NT2/D1 (cell line): Measurements from ENCODE around the gene USP46.

ENCODE experiments used
- DNase-seq: peaks from one replicate; pipeline ENCODE4 v3.0.0-alpha.2; 2011; ENCODE audit warnings: low read depth, low spot score
- H3K27me3 ChIP-seq: 2 replicates; pipeline ENCODE4 v1.6.0; 2011; ENCODE audit warnings: mild to moderate bottlenecking; ENCODE audit not compliant: insufficient read length, insufficient read depth
- H3K36me3 ChIP-seq: 2 replicates; pipeline ENCODE4 v1.6.1; 2011; ENCODE audit warnings: mild to moderate bottlenecking, low read length, mixed read lengths; ENCODE audit not compliant: insufficient read depth, insufficient read length
- H3K4me1 ChIP-seq: 2 replicates; pipeline ENCODE4 v1.5.1; 2011; ENCODE audit not compliant: insufficient read depth, insufficient read length
- H3K4me3 ChIP-seq: 2 replicates; pipeline ENCODE4 v1.5.1; 2011; ENCODE audit warnings: low read depth; ENCODE audit not compliant: insufficient read length
- H3K9ac ChIP-seq: 2 replicates; pipeline ENCODE4 v1.6.0; 2011; ENCODE audit warnings: low read depth; ENCODE audit not compliant: insufficient read length
- H3K9me3 ChIP-seq: 2 replicates; pipeline ENCODE4 v1.5.1; 2011; ENCODE audit warnings: mild to moderate bottlenecking, low read length; ENCODE audit not compliant: insufficient read depth
- SUZ12 ChIP-seq: IDR thresholded peaks from 2 replicates; pipeline ENCODE4 v1.6.1; 2011; ENCODE audit not compliant: insufficient read length, insufficient read depth; ENCODE audit errors: extremely low read depth
- YY1 ChIP-seq: IDR thresholded peaks from 2 replicates; pipeline ENCODE4 v1.6.1; 2011; ENCODE audit not compliant: insufficient read length, insufficient read depth
- ZNF274 ChIP-seq: IDR thresholded peaks from 2 replicates; pipeline ENCODE4 v1.6.1; 2011; ENCODE audit warnings: mild to moderate bottlenecking, low read depth, low read length

The USP46 gene

DNA sequence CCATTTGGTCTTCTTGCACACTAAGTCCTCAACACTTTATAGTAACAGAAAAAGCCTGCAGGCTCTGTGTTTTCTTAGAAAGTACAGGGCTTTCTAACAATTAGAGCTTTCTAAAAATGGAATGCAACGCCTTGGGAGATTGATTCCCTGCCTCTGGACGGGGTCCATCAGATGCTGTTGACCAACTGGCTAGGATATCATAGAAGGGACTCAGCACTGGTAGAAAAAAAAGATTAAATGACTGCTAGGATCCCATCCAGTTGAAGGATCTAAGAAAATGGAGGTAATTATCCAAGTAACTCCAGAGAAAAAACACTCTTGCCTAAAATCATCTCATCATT is 39.5 kb downstream of the USP46 start:
- Histone ChIP-seq H3K9ac (no peak overlapping the region), H3K27me3 (no peaks in the 10 kb centered on the region), H3K4me1 (no peaks in the 10 kb centered on the region), H3K36me3 (peaks cover 10% of the 10 kb centered on the region), H3K4me3 (no peak overlapping the region), H3K9me3 (no peaks in the 10 kb centered on the region)
- no peak for DNase-seq
- TF ChIP-seq ZNF274 (no peak), YY1 (no peak), SUZ12 (no peak)

DNA sequence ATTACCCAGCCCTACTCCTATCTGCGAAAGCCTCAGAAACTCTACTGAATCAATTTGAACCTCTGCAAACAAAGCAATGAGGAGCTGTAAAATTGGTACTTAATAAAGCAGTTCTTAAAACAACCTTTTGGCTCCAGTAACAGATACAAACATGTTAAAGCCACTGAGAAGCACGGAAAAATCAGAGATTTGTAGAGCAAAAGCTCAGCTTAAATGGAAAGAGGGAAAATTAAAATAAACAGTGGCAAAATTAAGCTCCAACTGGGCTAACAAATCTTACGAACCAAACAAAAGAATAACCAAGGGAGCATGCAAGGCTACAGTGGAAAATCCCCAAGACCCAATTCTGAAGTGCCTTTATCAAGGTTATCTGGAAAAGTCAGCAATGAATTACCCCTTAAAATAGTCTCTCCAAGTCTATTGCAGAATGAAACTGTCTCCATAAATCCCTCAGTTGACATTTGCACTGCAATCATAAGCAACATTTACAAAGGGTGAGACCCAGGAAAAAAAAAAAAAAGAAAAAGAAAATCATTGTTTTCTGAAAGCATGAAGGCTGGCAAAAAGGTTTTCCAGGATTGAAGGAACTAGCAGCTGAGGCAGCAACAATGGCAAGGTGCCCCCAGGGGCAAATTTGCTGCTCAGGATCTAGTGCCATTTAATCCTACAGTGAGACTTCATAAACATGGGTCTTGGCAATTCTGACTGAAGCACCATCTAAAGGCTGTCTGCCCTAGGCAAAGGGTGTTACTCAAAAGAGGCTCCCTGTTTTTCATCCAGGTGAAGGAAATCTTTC is 40.1 kb downstream of the USP46 start:
- H3K36me3 ChIP-seq: peaks cover 10% of the 10 kb centered on the region

DNA sequence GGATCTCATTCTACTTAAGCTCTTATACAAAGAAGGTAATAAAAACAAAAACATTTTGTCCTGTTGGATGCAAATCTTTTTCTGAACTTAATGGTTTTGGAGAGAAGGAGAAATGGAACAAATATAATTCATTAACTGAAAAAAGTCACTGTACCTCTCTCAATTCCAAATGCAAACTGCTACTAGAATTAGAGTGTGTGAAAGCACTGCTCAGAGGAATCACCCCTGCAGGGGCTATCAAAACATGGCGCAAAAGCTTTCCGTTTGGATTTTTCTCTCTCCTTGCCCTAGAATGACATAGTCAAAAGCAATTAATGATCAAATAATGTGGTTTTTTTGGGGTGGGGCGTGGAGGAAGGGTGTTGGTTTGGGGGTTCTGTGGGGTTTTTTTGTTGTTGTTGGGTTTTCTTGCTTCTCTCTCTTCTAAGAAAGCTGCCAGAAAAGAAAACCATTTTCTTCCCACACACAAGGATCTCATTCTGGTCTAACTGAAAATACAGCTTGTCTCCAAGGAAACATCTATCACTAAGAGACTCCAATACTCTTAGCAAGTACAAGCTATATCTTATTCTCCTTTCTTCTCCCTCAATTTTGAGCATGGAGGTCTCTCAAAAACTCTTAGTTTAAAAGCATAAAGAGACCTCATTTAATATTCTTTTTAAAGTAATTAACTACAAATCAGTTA is 41.6 kb downstream of the USP46 start:
- no peak for TF ChIP-seq YY1
- no peak for TF ChIP-seq SUZ12
- TF ChIP-seq ZNF274: no peak
- DNase-seq: no peak
- no peaks in the 10 kb centered on the region for H3K27me3 ChIP-seq
- no peak overlapping the region for H3K9ac ChIP-seq
- peaks cover 9% of the 10 kb centered on the region for H3K36me3 ChIP-seq
- peaks cover under 1% of the 10 kb centered on the region for H3K4me1 ChIP-seq
- H3K4me3 ChIP-seq: no peak overlapping the region
- no peaks in the 10 kb centered on the region for H3K9me3 ChIP-seq

More for the DNA sequence above, 40.1 kb downstream of the USP46 start:
- H3K9me3 ChIP-seq: no peaks in the 10 kb centered on the region
- no peaks in the 10 kb centered on the region for H3K27me3 ChIP-seq
- H3K4me1 ChIP-seq: no peaks in the 10 kb centered on the region
- TF ChIP-seq YY1: no peak
- TF ChIP-seq ZNF274: no peak
- no peak for TF ChIP-seq SUZ12
- DNase-seq: no peak
- H3K9ac ChIP-seq: no peak overlapping the region
- no peak overlapping the region for H3K4me3 ChIP-seq

DNA sequence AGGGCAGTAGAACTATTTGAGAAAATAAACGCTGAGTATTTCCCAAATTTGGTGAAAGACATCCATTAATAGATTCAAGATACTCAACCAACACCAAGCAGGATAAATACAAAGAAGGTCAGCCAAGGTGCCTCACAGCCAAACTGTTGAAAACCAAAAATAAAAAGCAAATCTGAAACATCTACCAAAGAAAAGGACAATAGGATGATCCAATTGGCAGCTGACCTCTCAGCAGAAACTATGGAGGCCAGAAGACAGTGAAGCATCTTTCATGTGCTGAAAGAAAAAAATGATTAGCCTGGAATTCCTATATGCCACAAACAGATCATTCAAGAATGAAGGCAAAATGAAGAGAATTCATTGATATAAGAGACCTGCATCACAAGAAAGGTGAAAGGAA is 44.9 kb downstream of the USP46 start:
- H3K27me3 ChIP-seq: no peaks in the 10 kb centered on the region
- TF ChIP-seq ZNF274: no peak
- no peak for TF ChIP-seq SUZ12
- H3K4me3 ChIP-seq: no peak overlapping the region
- peaks cover 3% of the 10 kb centered on the region for H3K4me1 ChIP-seq
- no peak for DNase-seq
- H3K9ac ChIP-seq: no peak overlapping the region
- peaks cover 27% of the 10 kb centered on the region for H3K36me3 ChIP-seq
- no peaks in the 10 kb centered on the region for H3K9me3 ChIP-seq

DNA sequence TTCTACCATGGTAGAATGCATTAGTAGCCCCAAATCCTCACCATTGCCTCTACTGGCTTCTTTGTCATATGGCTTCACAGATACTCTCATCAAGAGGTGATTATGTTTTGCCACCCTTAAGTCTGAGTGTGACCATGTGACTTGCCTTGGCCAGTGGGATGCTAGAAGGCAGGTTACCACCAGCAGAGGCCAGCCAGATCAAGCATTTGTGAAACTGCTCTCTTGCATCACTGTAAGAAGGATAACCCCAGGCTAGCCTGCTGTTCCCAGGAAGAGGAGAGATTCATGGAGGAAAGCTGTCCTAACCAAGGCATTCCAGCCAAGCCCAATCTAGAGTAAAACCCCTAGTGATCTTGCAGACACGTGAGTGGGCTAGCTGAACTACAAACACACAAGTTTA is 46.8 kb downstream of the USP46 start:
- Histone ChIP-seq H3K4me1 (peaks cover 3% of the 10 kb centered on the region), H3K9me3 (no peaks in the 10 kb centered on the region), H3K4me3 (no peak overlapping the region), H3K9ac (no peak overlapping the region), H3K36me3 (peaks cover 35% of the 10 kb centered on the region), H3K27me3 (no peaks in the 10 kb centered on the region)
- DNase-seq: no peak
- no peak for TF ChIP-seq YY1
- TF ChIP-seq SUZ12: no peak
- no peak for TF ChIP-seq ZNF274

DNA sequence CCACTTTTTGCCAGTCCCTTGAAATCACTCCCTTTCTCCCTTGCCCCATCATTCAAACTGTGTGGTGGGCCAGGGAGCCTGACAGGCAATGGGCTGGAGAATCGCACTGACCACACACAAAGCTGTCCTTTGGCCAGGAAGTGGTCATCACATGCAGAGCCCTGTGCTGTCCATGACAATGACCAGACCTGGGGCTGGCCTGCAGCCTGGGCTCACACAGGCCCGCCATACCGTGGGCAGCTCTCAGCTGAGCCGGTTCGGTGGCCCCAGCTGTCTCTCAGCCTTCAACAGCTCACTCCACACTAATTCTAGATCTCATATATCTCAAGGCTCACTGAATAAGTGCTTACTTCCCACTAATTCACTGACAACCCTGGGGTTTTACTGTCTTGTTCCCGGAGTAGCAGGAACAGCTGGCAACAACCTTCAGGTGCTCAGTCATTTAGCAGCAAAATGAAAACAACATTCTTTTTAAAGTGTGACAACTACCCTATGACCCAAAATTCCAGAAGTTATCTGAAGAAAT is 48.0 kb downstream of the USP46 start:
- Histone ChIP-seq H3K4me3 (no peak overlapping the region), H3K36me3 (peaks cover 46% of the 10 kb centered on the region)
- TF ChIP-seq YY1 (no peak), ZNF274 (no peak), SUZ12 (no peak)

DNA sequence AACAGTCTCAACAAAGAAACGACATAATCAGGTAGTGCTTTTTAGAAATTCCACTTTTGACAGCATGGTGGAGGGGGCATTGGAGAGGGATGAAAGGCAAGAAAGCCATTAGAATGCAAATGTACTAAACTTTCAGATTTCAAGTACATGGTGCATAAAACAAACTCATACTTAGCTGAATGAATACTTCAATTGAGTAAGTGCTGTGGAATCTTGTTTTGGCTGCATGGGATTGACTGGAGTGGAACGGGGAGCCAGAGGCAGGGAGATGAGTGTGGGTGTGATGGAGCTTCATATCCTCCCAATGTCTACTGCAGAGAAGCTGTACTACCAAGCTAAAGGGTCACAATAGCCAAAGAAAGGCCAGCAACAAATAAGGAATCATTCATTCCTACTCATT is 52.4 kb downstream of the USP46 start:
- Histone ChIP-seq H3K36me3 (peaks cover 65% of the 10 kb centered on the region), H3K9me3 (no peaks in the 10 kb centered on the region), H3K4me1 (no peaks in the 10 kb centered on the region), H3K27me3 (no peaks in the 10 kb centered on the region), H3K4me3 (no peak overlapping the region), H3K9ac (no peak overlapping the region)
- no peak for TF ChIP-seq YY1
- TF ChIP-seq ZNF274: no peak
- no peak for TF ChIP-seq SUZ12
- DNase-seq: no peak

More for the DNA sequence above, 48.0 kb downstream of the USP46 start:
- Histone ChIP-seq H3K9me3 (no peaks in the 10 kb centered on the region), H3K9ac (no peak overlapping the region), H3K27me3 (no peaks in the 10 kb centered on the region), H3K4me1 (peaks cover 3% of the 10 kb centered on the region)
- no peak for DNase-seq
